Left hindlimb (tissue), 1 donor: ENCODE data around the gene TBC1D16.
"Not testable (repeated sequence)": the region's sequence is repeated elsewhere in the genome, so short reads cannot be mapped to it uniquely, and the experiment has no call there.

ENCODE experiments used
- DNase-seq: peaks from one replicate; pipeline ENCODE4 v3.0.0-alpha.2; 2018

TBC1D16 gene

GRCh38 chr17:79971651-79972050, 64.0 kb downstream of the TBC1D16 start:
- DNase-seq = no peak

DNA sequence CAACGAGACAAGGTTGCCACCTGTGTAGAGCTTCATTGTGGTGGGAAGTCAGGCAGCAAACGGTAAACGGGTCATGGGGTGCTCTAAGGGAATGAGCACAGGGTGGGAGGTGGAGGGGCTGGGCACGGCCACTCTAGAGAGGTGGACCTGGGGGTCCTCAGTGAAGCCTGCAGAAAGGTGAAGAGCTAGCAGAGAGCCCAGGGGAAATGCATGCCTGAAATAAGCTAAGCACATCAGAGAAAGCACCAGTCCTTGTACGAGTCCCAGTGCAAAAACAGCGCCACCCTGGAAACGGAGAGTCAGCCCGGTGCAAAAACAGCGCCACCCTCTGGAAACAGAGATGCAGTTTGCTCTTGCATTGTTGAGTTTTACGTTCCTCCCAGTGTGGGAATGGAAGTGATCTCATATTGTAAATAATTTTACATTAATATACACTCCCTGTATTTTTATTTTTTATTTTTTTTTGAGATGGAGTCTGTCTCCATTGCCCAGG, 65.0 kb downstream of the TBC1D16 start:
- no peak for DNase-seq

GRCh38 chr17:79969906-79970305, 65.8 kb downstream of the TBC1D16 start:
- DNase-seq = no peak

GRCh38 chr17:79968116-79968515, 67.6 kb downstream of the TBC1D16 start:
- DNase-seq = no peak

DNA sequence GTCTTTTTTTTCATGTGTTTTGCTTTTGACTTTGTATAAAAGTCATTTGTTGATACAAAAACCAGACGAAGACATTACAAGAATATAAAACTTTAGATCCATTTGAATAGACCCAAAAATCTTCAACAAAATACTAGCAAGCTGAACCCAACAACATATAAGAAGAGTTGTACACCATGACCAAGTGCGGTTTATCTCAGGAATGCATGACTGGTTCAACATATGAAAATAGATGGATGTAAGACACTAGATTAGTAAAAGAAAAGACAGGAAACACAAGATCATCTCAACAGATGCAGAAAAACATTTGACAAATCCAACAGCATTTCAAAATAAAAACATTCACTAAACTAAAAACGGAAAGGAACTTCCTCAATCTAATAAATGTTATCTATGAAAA, 69.0 kb downstream of the TBC1D16 start:
- no peak for DNase-seq

- no peak for DNase-seq
Measured at GRCh38 chr17:79965806-79966205, 69.9 kb downstream of the TBC1D16 start.

DNA sequence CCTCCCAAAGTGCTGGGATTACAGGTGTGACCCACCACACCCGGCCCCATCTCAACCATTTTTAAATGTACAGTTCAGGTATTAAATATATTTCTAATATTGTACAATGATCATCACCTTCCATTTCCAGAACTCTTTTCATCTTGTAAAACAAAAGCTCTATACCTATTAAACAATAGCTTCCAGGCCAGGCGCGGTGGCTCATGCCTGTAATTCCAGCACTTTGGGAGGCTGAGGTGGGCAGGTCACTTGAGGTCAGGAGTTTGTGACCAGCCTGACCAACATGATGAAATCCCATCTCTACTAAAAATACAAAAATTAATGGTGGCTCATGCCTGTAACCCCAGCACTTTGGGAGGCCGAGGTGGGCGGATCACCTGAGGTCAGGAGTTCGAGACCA, 73.2 kb downstream of the TBC1D16 start:
- not testable (repeated sequence) for DNase-seq

GRCh38 chr17:79961567-79961966, 74.1 kb downstream of the TBC1D16 start:
- DNase-seq = not testable (repeated sequence)

- DNase-seq = no peak
Measured at GRCh38 chr17:79960788-79961522, 74.7 kb downstream of the TBC1D16 start.

- DNase-seq = no peak
Measured at GRCh38 chr17:79959042-79959441, 76.6 kb downstream of the TBC1D16 start.

DNA sequence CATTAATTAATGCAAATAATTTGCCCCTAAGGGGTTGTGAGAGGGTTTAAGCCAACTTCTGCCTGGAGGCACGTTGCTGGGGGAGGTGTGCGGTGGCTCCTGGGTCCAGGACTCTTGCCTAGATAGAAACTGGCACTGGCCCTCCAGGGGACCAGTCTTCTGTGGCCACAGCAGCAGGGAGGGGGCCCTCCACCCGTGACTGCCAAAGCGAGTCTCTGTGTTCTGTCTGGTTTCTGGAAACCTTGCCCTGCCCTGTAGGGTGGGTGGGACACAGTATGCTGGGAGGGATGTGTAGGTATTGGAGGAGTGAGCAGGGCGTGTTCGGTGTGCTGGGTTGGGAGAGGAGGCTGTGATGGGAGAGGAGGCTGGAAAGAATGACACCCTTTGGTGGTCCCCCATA, 78.8 kb downstream of the TBC1D16 start:
- DNase-seq = no peak

DNA sequence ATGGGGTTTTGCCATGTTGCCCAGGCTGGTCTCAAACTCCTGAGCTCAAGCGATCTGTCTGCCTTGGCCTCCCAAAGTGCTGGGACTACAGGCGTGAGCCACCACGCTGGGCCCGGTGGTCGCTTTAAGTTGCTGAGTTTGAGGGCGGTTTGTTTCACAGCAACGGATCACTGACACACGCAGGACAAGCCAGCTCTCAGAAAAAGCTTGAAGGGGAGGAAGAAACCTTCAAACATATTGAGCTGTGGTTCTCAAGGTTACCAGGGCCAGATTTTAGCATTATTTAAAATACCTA, 79.3 kb downstream of the TBC1D16 start:
- not testable (repeated sequence) for DNase-seq

GRCh38 chr17:79955691-79956440, 79.8 kb downstream of the TBC1D16 start:
- DNase-seq = no peak

DNA sequence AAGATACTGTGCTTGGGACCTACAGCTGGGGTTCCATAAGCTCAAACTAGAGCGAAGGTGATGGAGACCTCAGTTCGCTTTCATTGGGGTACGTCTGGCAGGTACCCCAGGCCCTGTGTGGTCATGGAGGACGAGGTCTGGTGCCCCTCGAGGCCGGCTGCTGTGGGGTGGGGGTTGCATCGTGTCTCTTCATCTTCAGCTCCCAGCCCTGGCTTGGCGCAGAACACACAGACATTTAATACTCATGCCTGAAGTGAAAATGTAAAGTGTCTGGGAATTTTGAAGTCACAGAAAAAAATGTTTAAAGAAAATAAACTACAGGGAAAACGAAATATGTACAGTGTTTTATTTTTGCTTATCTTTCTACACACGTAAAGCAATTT, 80.5 kb downstream of the TBC1D16 start:
- DNase-seq = no peak

- no peak for DNase-seq
Measured at GRCh38 chr17:79954281-79955166, 81.1 kb downstream of the TBC1D16 start.

DNA sequence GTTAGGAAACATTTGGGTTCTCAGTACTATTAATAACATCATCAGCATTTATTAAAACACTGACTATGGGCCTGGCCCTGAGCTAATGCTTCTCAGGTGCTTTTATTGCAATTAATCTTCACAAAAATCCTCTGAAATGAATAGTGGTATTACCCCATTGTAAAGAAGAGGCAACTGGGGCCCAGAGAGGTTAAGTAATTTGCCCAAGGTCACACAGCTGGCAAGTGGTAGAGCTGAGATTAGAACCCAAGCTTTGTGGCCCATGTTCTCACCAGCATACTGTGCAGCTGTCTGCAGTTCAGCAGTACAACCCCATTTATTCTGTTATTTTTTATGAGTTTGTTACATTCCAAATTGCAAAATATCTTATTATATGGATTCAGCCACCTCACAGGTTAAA, 82.3 kb downstream of the TBC1D16 start:
- DNase-seq = no peak

- no peak for DNase-seq
Measured at GRCh38 chr17:79952901-79953300, 82.8 kb downstream of the TBC1D16 start.

- DNase-seq = no peak
Measured at GRCh38 chr17:79952265-79952877, 83.3 kb downstream of the TBC1D16 start.

- DNase-seq = peak; percentile 82
Measured at GRCh38 chr17:79951361-79952264, 84.1 kb downstream of the TBC1D16 start.

DNA sequence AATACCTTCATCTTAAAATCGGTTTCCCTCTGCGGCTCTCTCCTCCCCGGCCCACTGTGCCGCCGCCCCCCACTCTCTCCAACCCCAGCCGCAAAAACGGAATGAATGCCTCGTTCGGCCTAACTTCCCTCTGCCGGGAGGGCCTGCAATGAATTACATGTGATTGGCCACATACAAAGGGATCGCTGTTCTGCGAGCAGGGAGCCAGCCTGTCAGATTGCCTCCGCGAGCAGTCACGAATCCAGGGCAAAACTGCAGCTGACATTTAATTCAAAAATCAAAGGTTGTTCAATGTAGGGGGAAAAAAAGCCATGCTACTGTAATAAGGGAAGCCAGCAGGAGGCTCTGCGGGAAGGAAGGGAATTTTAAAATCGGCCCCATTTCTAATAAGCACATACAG, 84.9 kb downstream of the TBC1D16 start:
- DNase-seq = peak; percentile 36

GRCh38 chr17:79950306-79950705, 85.4 kb downstream of the TBC1D16 start:
- peak; percentile 27 for DNase-seq

- no peak for DNase-seq
Measured at GRCh38 chr17:79949656-79950209, 85.9 kb downstream of the TBC1D16 start.
